Upper lobe of left lung (tissue), 4 donors: ENCODE results near the gene ZIC3.

Experiments used
- EP300 ChIP-seq, 4 donors: sonication (generic); formaldehyde crosslinking; IDR thresholded peaks; one replicate each; pipeline ENCODE4 v1.5.1; 2017; ENCODE audit warnings: antibody characterized with exemption in 4 of 4, control low read depth in 2 of 4
- POLR2A ChIP-seq, 4 donors: fragments of 450-650 bp; IDR thresholded peaks; one replicate each; pipeline ENCODE4 v1.5.1; 2016 to 2017; ENCODE audit warnings: antibody characterized with exemption in 4 of 4, mild to moderate bottlenecking in 2 of 4
- TF ChIP-seq, protein P1 (sequence below), 6 experiments: fragments of 450-650 bp in 4 of 6; fragments of 200-600 bp in 2 of 6; sonication (generic) in 2 of 6; IDR thresholded peaks; one replicate each; pipeline ENCODE4 v1.5.1; 2016 to 2019; ENCODE audit warnings: antibody characterized with exemption in 6 of 6

DNA sequence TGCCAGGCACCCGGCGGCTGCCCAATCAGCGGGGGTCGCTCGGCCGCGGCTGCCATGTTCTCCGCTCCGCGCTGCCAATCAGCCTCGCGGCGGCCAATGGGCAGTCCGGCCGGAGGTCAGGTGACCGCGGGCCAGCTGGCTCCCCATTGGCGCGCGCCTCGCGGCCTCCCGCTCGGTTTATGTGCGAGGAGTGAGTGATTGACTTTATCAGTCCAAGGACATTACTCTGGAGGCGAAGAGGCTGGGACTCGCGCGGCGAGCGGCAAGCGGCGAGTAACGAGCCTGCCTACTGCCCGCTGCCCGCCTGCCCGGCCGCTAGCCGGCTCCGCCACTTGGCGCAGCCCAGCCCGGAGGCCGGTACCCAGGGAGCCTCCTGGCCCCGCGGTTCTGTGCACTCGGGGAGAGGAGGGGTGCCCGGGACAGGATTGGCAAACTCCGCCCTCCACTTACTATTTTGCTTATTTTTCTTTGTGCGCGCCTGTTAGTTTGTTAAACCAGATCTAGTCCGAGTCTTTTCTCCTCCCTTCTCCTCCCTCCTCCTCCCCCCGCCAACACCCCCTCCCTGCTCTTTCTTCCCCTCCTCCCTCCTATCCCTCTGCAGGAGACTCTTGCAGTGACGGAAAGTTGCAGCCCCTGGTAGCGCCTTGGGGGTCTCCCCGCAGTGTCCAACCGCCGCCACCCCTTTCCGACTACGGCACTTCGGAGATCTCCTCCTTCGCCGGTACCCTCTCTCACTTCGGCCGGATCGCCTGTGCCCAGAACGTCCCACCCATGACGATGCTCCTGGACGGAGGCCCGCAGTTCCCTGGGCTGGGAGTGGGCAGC is at the start of gene ZIC3:
- TF ChIP-seq, protein P1, sequence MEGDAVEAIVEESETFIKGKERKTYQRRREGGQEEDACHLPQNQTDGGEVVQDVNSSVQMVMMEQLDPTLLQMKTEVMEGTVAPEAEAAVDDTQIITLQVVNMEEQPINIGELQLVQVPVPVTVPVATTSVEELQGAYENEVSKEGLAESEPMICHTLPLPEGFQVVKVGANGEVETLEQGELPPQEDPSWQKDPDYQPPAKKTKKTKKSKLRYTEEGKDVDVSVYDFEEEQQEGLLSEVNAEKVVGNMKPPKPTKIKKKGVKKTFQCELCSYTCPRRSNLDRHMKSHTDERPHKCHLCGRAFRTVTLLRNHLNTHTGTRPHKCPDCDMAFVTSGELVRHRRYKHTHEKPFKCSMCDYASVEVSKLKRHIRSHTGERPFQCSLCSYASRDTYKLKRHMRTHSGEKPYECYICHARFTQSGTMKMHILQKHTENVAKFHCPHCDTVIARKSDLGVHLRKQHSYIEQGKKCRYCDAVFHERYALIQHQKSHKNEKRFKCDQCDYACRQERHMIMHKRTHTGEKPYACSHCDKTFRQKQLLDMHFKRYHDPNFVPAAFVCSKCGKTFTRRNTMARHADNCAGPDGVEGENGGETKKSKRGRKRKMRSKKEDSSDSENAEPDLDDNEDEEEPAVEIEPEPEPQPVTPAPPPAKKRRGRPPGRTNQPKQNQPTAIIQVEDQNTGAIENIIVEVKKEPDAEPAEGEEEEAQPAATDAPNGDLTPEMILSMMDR (IDR thresholded peaks at IDR 0.05) = no peak
- no peak for TF ChIP-seq EP300 (IDR thresholded peaks at IDR 0.05)
- no peak for TF ChIP-seq POLR2A (IDR thresholded peaks at IDR 0.05)
